Measurements from ENCODE around the gene CD34. TPM values are rescaled to one million over a fixed set of nuclear protein-coding genes. Genes with fewer than 3 reads are reported as not detected.
"Not testable (repeated sequence)": the region's sequence is repeated elsewhere in the genome, so short reads cannot be mapped to it uniquely, and the experiment has no call there.

The CD34 gene
- total RNA-seq, 2 donors from 2014 or later, result 3.1 to 8.4 TPM

- no peaks in the 10 kb centered on the region for H3K9me3 ChIP-seq
- H3K27ac ChIP-seq, result no peak overlapping the region
- TF ChIP-seq, protein P1, sequence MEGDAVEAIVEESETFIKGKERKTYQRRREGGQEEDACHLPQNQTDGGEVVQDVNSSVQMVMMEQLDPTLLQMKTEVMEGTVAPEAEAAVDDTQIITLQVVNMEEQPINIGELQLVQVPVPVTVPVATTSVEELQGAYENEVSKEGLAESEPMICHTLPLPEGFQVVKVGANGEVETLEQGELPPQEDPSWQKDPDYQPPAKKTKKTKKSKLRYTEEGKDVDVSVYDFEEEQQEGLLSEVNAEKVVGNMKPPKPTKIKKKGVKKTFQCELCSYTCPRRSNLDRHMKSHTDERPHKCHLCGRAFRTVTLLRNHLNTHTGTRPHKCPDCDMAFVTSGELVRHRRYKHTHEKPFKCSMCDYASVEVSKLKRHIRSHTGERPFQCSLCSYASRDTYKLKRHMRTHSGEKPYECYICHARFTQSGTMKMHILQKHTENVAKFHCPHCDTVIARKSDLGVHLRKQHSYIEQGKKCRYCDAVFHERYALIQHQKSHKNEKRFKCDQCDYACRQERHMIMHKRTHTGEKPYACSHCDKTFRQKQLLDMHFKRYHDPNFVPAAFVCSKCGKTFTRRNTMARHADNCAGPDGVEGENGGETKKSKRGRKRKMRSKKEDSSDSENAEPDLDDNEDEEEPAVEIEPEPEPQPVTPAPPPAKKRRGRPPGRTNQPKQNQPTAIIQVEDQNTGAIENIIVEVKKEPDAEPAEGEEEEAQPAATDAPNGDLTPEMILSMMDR (IDR thresholded peaks at IDR 0.05), result no peak
- no peaks in the 10 kb centered on the region for H3K4me1 ChIP-seq
- DNase-seq, result no peak
- H3K9ac ChIP-seq (ENCODE audit: low read depth in 2 of 2, low read length in 2 of 2), result no peak overlapping the region
- no peak overlapping the region for H3K4me3 ChIP-seq
- H3K36me3 ChIP-seq, result no peaks in the 10 kb centered on the region
- H3K27me3 ChIP-seq, result no peaks in the 10 kb centered on the region
- intact Hi-C loops (cut with DNase I), result no loop called here
These were observed 39.8 kb upstream of the CD34 start for GRCh38 chr1:207950750-207951149.

DNA sequence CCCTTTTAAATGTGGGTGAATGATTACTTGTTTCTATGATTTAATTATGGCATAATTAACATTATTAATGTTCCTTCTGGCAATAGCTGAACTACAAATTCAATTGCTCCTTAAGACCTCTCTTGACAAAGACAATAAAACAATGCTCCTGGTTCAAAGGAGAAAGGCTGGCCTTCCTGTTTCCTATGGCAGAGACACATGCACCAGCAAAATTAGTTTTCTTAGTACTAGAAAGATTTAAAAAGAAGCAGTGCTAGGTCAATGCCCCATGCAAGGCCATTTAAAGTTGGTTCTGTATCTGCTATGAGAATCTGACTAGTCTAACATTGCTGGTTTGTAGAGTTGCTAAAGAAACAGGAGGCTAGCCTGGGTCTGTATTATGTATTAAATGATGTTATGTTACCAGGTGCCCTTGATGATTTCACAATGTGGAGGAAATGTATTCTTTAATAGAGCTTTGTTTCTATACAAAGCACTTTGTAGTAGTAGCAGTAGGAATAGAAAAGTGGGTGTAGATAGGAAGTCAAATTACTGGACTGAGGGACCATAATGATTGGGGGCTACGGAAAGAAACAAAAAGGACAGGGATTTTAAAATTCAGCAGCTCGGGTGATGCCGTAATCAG lies 38.8 kb upstream of the CD34 start:
- TF ChIP-seq, protein P1 (IDR thresholded peaks at IDR 0.05), result no peak
- intact Hi-C loops (cut with DNase I), result no loop called here
- H3K4me3 ChIP-seq, result no peak overlapping the region
- no peak for DNase-seq
- H3K4me1 ChIP-seq, result no peaks in the 10 kb centered on the region
- H3K27me3 ChIP-seq, result no peaks in the 10 kb centered on the region
- H3K27ac ChIP-seq, result no peak overlapping the region
- no peaks in the 10 kb centered on the region for H3K36me3 ChIP-seq
- no peaks in the 10 kb centered on the region for H3K9me3 ChIP-seq
- no peak overlapping the region for H3K9ac ChIP-seq (ENCODE audit: low read depth in 2 of 2, low read length in 2 of 2)

DNA sequence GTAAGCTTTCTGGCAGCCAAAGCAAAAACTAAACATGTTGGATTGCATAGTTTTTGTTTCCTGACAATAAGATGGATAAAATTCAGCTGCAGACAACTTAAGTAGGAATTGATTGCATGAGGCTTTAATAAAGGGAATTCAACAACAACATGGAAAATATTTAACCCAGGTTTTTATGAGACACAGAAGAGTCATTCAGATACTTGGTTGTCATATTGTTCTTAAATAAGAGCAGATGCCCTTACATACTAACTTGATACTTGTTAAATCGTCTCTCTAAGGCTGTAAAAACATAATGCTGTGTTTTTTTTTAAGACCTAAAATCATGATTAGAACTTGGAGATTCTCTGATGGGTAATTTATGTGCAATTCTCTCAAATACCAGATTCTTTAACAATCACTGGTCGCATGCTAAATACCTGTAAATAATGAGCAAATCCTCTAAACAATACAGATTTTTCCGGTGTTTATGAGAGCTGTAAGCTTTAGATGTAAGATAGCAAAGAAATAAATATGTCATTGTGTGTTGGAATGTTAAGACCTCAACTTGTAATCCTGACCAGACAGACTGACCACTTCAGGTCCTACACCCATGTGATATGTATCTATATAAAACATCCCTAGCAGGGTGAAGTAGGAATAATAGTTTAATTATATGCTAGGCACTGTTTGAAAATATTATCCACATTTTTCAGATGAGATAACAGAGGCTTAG lies 37.8 kb upstream of the CD34 start:
- TF ChIP-seq, protein P1 (IDR thresholded peaks at IDR 0.05), result no peak
- no peaks in the 10 kb centered on the region for H3K9me3 ChIP-seq
- no peaks in the 10 kb centered on the region for H3K36me3 ChIP-seq
- intact Hi-C loops (cut with DNase I), result no loop called here
- no peak overlapping the region for H3K27ac ChIP-seq
- no peaks in the 10 kb centered on the region for H3K27me3 ChIP-seq
- H3K4me3 ChIP-seq, result no peak overlapping the region
- DNase-seq, result no peak
- H3K9ac ChIP-seq (ENCODE audit: low read depth in 2 of 2, low read length in 2 of 2), result no peak overlapping the region
- H3K4me1 ChIP-seq, result no peaks in the 10 kb centered on the region

DNA sequence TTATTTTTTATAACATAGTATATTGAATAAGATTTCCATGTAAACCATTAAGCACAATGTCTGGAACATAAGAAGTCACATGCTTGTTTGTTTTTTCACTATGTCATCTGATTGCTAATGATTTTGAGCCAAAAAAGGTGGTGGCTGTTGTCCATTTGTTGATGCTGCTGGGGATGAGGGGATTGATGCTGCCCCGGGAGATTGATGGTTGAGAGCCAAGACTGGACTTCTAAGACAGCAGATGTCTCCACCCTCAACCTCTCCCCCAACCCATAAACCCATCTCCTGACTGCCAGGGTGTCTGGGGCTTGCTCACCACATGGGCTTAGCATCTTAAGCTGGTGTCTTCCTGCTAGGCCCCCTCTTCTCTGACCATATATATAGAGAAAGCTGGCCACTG lies 35.8 kb upstream of the CD34 start:
- intact Hi-C loops (cut with DNase I), result no loop called here

DNA sequence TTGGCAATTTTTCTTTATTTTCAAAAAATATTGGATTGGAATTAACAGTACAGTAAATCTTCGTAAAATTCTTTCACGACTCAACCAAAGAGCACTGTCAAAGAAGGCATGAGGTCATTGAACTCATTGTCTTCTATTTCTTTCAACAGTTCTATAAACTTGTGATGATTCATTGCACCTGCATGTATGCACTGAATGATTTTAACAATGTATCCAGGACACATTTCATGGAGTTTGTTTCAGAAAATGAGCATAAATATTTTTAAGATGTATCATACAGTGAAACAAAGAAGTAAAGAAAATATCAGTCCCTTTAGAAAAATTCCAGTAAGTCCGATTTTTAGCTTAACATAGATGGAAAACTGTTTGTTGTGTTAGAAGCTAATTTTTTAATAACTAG lies 33.6 kb upstream of the CD34 start:
- Histone ChIP-seq H3K4me1 (no peaks in the 10 kb centered on the region), H3K4me3 (no peak overlapping the region), H3K27ac (no peak overlapping the region), H3K9ac (ENCODE audit: low read depth in 2 of 2, low read length in 2 of 2) (no peak overlapping the region), H3K36me3 (no peaks in the 10 kb centered on the region), H3K9me3 (no peaks in the 10 kb centered on the region), H3K27me3 (no peaks in the 10 kb centered on the region)
- TF ChIP-seq, protein P1 (IDR thresholded peaks at IDR 0.05), result no peak
- DNase-seq, result no peak
- intact Hi-C loops (cut with DNase I), result no loop called here

More for the DNA sequence above, 35.8 kb upstream of the CD34 start:
- Histone ChIP-seq H3K36me3 (no peaks in the 10 kb centered on the region), H3K27me3 (no peaks in the 10 kb centered on the region), H3K9ac (ENCODE audit: low read depth in 2 of 2, low read length in 2 of 2) (no peak overlapping the region), H3K4me1 (no peaks in the 10 kb centered on the region), H3K27ac (no peak overlapping the region), H3K4me3 (no peak overlapping the region), H3K9me3 (no peaks in the 10 kb centered on the region)
- no peak for DNase-seq
- TF ChIP-seq, protein P1 (IDR thresholded peaks at IDR 0.05), result no peak

DNA sequence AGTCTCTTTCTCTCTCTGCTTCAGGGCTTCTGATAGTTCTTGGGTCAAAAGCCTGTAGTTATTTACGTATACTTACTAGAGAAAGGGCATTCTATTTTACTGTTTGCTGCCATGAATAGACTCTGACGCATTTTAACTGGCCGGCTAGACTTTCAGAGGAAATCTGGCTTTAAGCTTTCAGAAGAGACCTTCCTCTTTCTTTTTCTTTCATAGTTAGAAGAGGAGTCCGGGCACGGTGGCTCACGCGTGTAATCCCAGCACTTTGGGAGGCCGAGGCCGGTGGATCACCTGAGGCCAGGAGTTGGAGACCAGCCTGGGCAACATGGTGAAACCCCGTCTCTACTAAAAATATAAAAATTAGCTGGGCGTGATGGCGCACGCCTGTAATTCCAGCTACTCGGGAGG lies 31.4 kb upstream of the CD34 start:
- H3K4me3 ChIP-seq; H3K4me1 ChIP-seq; H3K9me3 ChIP-seq; H3K27ac ChIP-seq; H3K9ac ChIP-seq (ENCODE audit: low read depth in 2 of 2, low read length in 2 of 2); H3K36me3 ChIP-seq; DNase-seq; H3K27me3 ChIP-seq; intact Hi-C loops (cut with DNase I): not testable (repeated sequence)

Measured in colonic mucosa (tissue), 4 donors.